DND-41 (cell line): ENCODE results near the gene SNTG2.
A peak's percentile ranks its signal among the peaks of the same experiment; 100 is the strongest.
"Not testable (repeated sequence)": the region's sequence is repeated elsewhere in the genome, so short reads cannot be mapped to it uniquely, and the experiment has no call there.

Source experiments
- ATAC-seq: fragments of 200-7000 bp; cut with Tn5 transposase; 3 replicates; pipeline ENCODE4 v1.9.1; 2021; ENCODE audit warnings: low read depth; ENCODE audit not compliant: insufficient read depth
- DNase-seq: peaks from one replicate; pipeline ENCODE4 v3.0.0-alpha.2; 2020
- H2AFZ ChIP-seq: 2 replicates; pipeline ENCODE4 v1.6.0; 2012; ENCODE audit warnings: low read depth, low read length
- H3K27ac ChIP-seq: 2 replicates; pipeline ENCODE4 v1.5.1; 2012; ENCODE audit warnings: low read length, inconsistent platforms
- H3K27me3 ChIP-seq: fragments of 200-600 bp; sonication (generic); 2 replicates; pipeline ENCODE4 v1.6.0; 2012; ENCODE audit warnings: low read length, mild to moderate bottlenecking, inconsistent platforms; ENCODE audit not compliant: insufficient read depth, poor library complexity
- H3K36me3 ChIP-seq: 2 replicates; pipeline ENCODE4 v1.5.1; 2012; ENCODE audit warnings: low read length, inconsistent platforms; ENCODE audit not compliant: insufficient read depth
- H3K4me1 ChIP-seq: 2 replicates; pipeline ENCODE4 v1.5.1; 2012; ENCODE audit warnings: mild to moderate bottlenecking, low read length; ENCODE audit not compliant: insufficient read depth
- H3K4me2 ChIP-seq: 2 replicates; pipeline ENCODE4 v1.6.0; 2012; ENCODE audit warnings: mild to moderate bottlenecking, moderate library complexity, low read length, inconsistent platforms; ENCODE audit not compliant: insufficient read depth
- H3K4me3 ChIP-seq, 2 experiments: fragments of 200-600 bp in 1 of 2; shearing (Covaris generic) in 1 of 2; 2 replicates each; pipeline ENCODE4 v1.5.1; 2012 to 2016; ENCODE audit warnings: inconsistent platforms in 2 of 2, low read length in 2 of 2, mild to moderate bottlenecking in 2 of 2, low read depth in 1 of 2, moderate library complexity in 1 of 2
- H3K79me2 ChIP-seq: 2 replicates; pipeline ENCODE4 v1.6.0; 2012; ENCODE audit warnings: low read length, inconsistent platforms; ENCODE audit not compliant: insufficient read depth
- H3K9ac ChIP-seq: 2 replicates; pipeline ENCODE4 v1.6.0; 2012; ENCODE audit warnings: low read depth, mild to moderate bottlenecking, inconsistent platforms, low read length, moderate library complexity
- H3K9me3 ChIP-seq: 2 replicates; pipeline ENCODE4 v1.5.1; 2012; ENCODE audit warnings: low read length, moderate library complexity, mild to moderate bottlenecking, inconsistent platforms; ENCODE audit not compliant: insufficient read depth, severe bottlenecking
- H4K20me1 ChIP-seq: 2 replicates; pipeline ENCODE4 v1.6.0; 2012; ENCODE audit warnings: low read length; ENCODE audit not compliant: insufficient read depth
- EZH2 ChIP-seq: IDR thresholded peaks from 3 replicates; pipeline ENCODE4 v1.6.1; 2012; ENCODE audit warnings: borderline replicate concordance, low read depth, mild to moderate bottlenecking, moderate library complexity, low read length, inconsistent platforms; ENCODE audit not compliant: severe bottlenecking
- TF ChIP-seq, protein P1 (sequence below): IDR thresholded peaks from 2 replicates; pipeline ENCODE4 v1.5.1; 2012; ENCODE audit warnings: borderline replicate concordance, low read length, moderate library complexity, mild to moderate bottlenecking; ENCODE audit not compliant: poor library complexity, severe bottlenecking; ENCODE audit errors: extremely low read depth

The SNTG2 gene

DNA sequence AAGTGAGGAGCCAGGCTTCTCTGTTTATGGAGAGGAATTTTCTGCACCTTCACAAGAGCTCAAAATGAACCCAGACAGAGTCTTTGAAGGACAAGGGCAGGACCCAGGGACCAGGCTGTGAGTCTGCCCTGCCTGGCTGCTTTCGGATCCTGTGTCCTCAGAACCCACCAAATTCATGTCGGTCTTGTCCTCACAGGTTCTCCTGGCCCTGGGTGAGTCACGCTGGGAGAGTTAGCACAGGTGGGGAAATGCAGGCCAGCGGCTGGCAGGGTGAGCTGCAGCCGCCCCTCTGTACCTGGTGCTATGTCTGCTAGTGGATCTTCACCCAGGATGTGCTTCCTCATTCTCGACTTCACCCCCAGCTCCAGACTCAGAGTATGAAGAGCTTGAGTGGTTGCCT, 426.8 kb downstream of the SNTG2 start:
- Histone ChIP-seq H3K4me1 (no peaks in the 10 kb centered on the region), H3K36me3 (no peaks in the 10 kb centered on the region), H2AFZ (no peak overlapping the region), H3K4me2 (no peak overlapping the region), H3K9me3 (no peaks in the 10 kb centered on the region), H3K79me2 (no peaks in the 10 kb centered on the region), H3K4me3 (no peak overlapping the region), H3K27ac (no peak overlapping the region), H3K27me3 (no peaks in the 10 kb centered on the region), H3K9ac (no peak overlapping the region), H4K20me1 (no peaks in the 10 kb centered on the region; the same call in 1 of the 2 replicates)
- DNase-seq = no peak
- no peak for TF ChIP-seq EZH2
- TF ChIP-seq, protein P1, sequence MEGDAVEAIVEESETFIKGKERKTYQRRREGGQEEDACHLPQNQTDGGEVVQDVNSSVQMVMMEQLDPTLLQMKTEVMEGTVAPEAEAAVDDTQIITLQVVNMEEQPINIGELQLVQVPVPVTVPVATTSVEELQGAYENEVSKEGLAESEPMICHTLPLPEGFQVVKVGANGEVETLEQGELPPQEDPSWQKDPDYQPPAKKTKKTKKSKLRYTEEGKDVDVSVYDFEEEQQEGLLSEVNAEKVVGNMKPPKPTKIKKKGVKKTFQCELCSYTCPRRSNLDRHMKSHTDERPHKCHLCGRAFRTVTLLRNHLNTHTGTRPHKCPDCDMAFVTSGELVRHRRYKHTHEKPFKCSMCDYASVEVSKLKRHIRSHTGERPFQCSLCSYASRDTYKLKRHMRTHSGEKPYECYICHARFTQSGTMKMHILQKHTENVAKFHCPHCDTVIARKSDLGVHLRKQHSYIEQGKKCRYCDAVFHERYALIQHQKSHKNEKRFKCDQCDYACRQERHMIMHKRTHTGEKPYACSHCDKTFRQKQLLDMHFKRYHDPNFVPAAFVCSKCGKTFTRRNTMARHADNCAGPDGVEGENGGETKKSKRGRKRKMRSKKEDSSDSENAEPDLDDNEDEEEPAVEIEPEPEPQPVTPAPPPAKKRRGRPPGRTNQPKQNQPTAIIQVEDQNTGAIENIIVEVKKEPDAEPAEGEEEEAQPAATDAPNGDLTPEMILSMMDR = no peak
- ATAC-seq = no peak; the same call in 2 of the 3 replicates

DNA sequence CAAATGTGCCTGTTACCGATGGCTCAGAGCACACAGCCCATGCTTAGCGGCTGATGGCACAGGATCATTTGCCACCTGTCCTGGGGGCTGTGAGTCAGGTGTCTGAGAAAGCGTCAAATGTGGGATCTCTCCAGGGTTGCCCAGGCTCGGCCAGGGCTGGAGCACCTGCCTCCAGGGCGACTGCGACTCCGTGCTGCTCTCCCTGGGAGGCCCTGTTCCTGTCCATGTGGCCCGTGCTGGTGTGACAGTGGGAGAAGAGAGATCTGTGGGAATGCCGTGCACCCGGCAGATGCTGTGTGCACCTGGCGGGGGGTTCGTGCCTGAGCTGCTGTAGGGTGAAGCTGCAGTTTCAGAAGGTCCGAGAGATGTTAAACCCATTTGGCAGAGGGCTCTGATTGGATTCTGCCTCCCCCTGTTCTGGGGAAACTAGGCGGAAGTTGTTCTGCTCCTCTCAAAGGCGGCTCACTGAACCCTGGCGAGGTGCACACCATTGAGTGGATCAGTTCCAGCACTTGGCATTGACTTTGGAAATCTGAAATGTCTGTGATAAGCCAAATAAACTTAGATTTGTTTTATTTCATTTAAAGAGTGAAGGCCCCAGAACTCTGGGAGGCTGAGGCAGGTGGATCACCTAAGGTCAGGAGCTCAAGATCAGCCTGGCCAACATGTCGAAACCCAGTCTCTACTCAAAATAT, 428.0 kb downstream of the SNTG2 start:
- 0 out of 2 replicates have a peak, but pooled peaks cover 5% of the 10 kb centered on the region for H3K4me1 ChIP-seq
- no peak overlapping the region for H3K9ac ChIP-seq
- DNase-seq (no peak), ATAC-seq (no peak)
- no peaks in the 10 kb centered on the region for H3K36me3 ChIP-seq
- H4K20me1 ChIP-seq = no peaks in the 10 kb centered on the region; the same call in 1 of the 2 replicates
- H3K9me3 ChIP-seq = no peaks in the 10 kb centered on the region
- no peak overlapping the region for H3K4me3 ChIP-seq
- no peak overlapping the region for H3K4me2 ChIP-seq
- no peak for TF ChIP-seq EZH2
- TF ChIP-seq, protein P1 = no peak
- no peaks in the 10 kb centered on the region for H3K79me2 ChIP-seq
- no peaks in the 10 kb centered on the region for H3K27me3 ChIP-seq
- H2AFZ ChIP-seq = no peak overlapping the region
- no peak overlapping the region for H3K27ac ChIP-seq

DNA sequence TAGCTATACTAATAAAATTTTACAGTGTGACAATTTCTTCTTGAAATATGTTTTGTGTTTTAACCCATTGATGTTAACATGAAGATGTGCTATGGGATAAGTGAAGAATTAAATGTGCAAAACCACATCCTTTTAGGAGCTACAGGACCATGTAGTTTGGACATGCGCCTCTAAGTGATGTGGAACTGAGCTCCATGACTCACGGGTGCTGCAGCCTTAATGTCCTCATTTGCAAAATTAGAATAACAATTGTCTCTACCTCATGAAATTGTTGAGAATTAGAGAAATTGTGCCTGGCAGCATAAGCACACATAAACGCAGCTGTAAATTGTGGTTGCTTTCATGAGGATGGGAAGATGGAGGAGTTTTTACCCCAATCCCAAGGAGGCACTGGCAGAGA, 431.0 kb downstream of the SNTG2 start:
- H4K20me1 ChIP-seq = no peaks in the 10 kb centered on the region; the same call in 1 of the 2 replicates
- TF ChIP-seq EZH2 = no peak
- TF ChIP-seq, protein P1 = no peak
- H3K9me3 ChIP-seq = no peaks in the 10 kb centered on the region
- H3K4me2 ChIP-seq = no peak overlapping the region
- no peak overlapping the region for H3K4me3 ChIP-seq
- 0 out of 2 replicates have a peak, but pooled peaks cover 5% of the 10 kb centered on the region for H3K4me1 ChIP-seq
- H2AFZ ChIP-seq = no peak overlapping the region
- ATAC-seq (no peak), DNase-seq (no peak)
- no peak overlapping the region for H3K9ac ChIP-seq
- H3K27ac ChIP-seq = no peak overlapping the region
- no peaks in the 10 kb centered on the region for H3K79me2 ChIP-seq
- H3K27me3 ChIP-seq = no peaks in the 10 kb centered on the region
- H3K36me3 ChIP-seq = no peaks in the 10 kb centered on the region

DNA sequence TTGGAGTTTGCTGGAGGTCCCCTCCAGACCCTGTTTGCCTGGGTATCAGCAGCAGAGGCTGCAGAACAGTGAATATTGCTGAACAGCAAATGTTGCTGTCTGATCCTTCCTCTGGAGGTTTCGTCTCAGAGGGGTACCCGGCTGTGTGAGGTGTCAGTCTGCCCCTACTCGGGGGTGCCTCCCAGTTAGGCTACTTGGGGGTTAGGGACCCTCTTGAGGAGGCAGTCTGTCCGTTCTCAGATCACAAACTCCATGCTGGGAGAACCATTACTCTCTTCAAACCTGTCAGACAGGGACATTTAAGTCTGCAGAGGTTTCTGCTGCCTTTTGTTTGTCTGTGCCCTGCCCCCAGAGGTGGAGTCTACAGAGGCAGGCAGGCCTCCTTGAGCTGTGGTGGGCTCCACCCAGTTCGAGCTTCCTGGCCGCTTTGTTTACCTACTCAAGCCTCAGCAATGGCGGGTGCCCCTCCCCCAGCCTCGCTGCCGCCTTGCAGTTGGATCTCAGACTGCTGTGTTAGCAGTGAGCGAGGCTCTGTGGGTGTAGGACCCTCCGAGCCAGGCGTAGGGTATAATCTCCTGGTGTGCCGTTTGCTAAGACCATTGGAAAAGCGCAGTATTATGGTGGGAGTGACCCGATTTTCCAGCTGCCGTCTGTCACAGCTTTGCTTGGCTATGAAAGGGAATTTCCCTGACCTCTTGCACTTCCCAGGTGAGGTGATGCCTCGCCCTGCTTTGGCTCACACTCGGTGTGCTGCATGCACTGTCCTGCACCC, 437.5 kb downstream of the SNTG2 start:
- not testable (repeated sequence) for H3K27ac ChIP-seq, ATAC-seq

DNA sequence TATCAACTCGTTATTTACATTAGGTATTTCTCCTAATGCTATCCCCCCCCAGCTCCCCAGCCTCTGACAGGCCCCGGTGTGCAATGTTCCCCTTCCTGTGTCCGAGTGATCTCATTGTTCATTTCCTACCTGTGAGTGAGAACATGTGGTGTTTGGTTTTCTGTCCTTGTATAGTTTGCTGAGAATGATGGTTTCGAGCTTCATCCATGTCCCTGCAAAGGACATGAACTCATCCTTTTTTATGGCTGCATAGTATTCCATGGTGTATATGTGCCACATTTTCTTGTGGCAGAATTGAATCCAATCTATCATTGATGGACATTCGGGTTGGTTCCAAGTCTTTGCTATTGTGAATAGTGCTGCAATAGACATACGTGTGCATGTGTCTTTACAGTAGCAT, 439.5 kb downstream of the SNTG2 start:
- not testable (repeated sequence) for H3K4me1 ChIP-seq, H3K4me3 ChIP-seq, H3K36me3 ChIP-seq, H3K9ac ChIP-seq, H3K27ac ChIP-seq, H4K20me1 ChIP-seq, ATAC-seq, H3K9me3 ChIP-seq, H2AFZ ChIP-seq, H3K27me3 ChIP-seq, DNase-seq, H3K79me2 ChIP-seq, H3K4me2 ChIP-seq

More for the DNA sequence above, 437.5 kb downstream of the SNTG2 start:
- not testable (repeated sequence) for H3K4me2 ChIP-seq, H3K79me2 ChIP-seq, H3K9me3 ChIP-seq, H3K4me1 ChIP-seq, H3K9ac ChIP-seq, H4K20me1 ChIP-seq, H2AFZ ChIP-seq, H3K27me3 ChIP-seq, H3K36me3 ChIP-seq, H3K4me3 ChIP-seq
- DNase-seq = peak; percentile 14
